ENCODE measurements around the gene STMP1.
"Not testable (repeated sequence)": the region's sequence is repeated elsewhere in the genome, so short reads cannot be mapped to it uniquely, and the experiment has no call there.

The STMP1 gene

GRCh38 chr7:135662373-135663114, at the start of gene STMP1:
Gene STMP1 (plus strand): TSS chr7:135662514.
- peak; percentile 97 for DNase-seq

DNA sequence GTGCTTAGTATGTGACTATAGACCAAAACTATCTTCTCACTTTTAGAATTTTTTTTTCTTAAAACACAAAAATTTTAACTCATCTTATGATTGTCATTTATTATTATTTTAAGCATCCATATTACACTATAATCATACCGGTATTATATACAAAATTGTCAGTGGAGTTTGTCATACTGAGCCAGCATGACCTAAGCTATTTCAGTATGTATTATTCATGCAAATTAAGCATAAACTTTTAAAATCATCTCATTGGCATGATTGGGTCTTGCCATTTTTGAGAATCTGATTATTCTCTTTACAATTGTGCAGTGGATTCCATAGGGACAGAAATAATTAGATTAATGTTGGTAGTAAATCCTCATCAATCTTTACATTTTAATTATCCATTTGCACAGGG, 46.2 kb upstream of the STMP1 start:
- DNase-seq, result no peak

- DNase-seq, result no peak
Observed at GRCh38 chr7:135617781-135618180, 44.5 kb upstream of the STMP1 start.

- no peak for DNase-seq
Observed at GRCh38 chr7:135618510-135618909, 43.8 kb upstream of the STMP1 start.

DNA sequence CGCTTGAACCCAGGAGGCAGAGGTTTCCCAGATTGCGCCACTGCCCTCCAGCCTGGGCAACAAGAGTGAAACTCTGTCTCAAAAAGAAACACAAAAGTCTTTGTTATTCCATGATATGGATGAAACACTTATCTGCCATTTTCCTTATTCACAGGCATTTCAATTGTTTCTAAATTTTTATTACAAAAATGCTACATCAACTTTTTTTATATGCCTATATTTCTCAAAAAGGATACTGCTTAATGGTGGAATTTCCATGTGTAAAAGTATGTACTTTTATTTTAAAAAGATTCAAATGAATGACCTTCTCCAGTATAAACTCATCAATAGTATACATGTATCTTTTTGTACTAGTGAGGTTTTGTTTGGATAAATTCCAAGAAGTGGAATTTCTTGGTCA, 41.9 kb upstream of the STMP1 start:
- DNase-seq, result no peak

DNA sequence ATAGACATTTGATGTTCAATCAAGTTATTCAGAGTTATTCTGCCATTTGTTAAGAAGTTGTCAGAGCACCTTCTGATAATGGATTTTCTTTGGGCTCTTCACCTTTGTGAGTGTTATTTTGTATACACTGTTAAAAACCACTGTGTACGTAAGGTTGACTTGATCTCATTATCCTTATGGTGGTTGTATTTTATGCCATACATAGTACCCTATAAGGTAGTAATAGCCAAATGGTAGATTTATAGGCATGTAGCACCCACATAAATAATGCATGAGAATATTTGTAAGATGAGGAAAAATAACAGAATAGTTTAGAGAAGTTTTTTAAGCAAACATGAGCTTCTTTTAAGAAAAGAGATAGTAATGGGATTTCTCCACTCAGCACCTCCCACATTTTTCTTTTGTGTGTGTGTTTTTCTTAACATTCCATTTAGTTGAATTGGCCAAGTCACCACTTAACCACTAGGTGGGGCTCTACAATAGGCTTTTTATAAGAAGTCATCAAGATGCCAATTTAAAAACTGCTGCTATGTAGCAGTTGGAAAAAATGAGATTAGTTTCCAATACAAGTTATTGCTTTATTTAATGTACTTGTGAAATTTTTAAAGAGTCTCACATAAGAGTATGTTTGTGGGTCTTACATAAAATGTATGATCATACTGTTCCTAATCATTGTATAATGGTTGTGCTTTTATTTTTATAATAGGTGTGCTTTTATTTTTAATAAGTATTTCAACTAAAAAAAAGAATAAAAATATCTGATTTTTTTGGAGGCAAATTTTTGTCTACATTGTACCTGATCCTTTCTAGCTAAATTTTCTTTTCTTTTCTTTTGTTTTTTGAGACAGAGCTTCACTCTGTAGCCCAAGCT, 41.1 kb upstream of the STMP1 start:
- DNase-seq, result peak; percentile 13

- no peak for DNase-seq
Observed at GRCh38 chr7:135634191-135634878, 28.0 kb upstream of the STMP1 start.

DNA sequence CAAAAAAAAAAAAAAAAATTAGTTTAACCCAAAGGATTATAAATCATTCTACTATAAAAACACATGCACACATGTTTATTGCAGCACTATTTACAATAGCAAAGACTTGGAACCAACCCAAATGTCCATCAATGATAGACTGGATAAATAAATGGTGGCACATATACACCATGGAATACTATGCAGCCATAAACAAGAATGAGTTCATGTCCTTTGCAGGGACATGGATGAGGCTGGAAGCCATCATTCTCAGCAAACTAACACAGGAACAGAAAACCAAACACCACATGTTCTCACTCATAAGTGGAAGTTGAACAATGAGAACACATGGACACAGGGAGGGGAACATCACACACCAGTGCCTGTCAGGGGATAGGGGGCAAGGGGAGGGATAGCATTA, 22.6 kb upstream of the STMP1 start:
- not testable (repeated sequence) for DNase-seq

DNA sequence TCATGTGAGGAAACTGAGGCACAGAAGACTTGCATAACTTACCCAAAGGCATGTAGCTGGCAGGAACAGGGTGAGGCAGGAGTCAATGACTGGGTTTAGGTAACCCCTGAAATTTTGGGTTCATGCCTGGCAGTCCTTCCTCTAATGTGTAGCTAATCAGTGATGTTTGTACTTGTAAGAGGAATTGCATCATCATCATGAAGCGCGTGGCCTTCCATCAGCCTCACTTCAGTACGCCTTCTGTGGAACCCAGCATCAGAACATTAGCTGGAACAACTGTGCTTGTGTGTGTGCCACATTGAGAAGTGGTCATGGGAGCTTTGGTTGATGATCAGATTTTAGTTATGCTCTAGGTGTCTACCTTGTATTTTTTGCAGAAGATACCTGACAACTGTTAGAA, 18.2 kb upstream of the STMP1 start:
- no peak for DNase-seq

DNA sequence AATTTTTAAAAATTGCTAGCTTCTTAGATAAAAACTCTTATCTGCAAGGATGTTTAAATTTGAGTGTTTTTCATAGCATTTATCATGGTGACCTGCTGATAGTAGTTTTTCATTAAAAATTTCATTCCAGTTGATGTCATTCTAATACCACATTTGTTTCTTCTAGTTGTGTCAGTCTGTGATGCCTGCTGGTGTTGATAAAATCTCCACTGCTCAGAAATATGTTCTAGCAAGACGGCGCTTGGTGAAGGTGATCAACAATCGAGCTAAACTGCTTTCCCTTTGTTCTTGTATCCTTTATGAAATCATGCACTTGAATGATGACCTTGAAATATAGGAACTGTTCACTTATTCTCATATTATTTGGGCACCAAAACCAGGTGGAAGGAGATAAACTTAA, 17.6 kb upstream of the STMP1 start:
- no peak for DNase-seq

DNA sequence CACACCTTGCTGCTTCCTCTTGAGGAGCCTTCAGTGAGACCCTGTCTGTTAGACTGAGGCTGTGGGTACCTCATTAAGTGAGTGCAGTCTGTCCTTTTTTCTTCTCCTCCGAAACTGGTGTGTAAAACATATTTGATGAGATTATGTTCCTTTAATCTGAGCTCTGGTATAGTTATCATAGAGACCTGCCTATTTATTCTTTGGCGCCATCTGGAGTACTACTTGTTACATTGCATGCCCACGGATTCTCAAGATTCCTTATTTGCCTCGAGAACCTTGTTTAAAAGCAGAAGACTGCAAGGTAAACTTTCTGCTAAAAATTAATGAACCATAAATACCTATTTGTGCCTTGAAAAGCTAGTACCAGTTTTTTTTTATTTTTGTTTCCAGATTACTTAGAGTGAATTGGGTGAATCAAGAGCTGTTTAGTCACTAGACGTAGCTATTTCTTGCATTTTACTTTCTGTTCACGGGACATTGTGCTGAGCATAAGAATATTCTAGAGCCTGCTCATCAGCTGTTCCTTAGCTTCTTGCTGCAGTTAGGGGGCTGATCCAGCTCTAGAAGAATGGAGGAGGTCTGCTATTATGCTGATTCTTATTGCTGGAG, 16.9 kb upstream of the STMP1 start:
- DNase-seq, result no peak

DNA sequence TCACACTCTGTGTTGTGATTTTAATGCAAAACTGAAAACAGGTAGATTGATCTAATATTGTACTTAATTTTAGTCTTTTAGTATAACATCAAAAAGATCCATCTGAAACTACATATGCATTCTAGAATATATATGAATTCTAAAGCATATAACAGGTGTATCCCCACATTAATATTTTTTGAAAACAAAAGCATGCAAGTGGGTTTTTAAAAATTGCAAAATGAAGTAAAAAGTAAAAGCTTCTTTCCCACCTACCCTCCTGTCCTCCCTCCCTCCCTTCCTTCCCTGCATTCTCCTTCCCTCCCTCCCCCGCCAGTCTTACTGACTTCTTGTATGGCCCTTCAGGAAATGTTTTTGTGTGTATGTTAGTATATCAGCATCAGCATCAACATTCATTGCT, 14.6 kb upstream of the STMP1 start:
- DNase-seq, result no peak

GRCh38 chr7:135648235-135648634, 14.1 kb upstream of the STMP1 start:
- no peak for DNase-seq

DNA sequence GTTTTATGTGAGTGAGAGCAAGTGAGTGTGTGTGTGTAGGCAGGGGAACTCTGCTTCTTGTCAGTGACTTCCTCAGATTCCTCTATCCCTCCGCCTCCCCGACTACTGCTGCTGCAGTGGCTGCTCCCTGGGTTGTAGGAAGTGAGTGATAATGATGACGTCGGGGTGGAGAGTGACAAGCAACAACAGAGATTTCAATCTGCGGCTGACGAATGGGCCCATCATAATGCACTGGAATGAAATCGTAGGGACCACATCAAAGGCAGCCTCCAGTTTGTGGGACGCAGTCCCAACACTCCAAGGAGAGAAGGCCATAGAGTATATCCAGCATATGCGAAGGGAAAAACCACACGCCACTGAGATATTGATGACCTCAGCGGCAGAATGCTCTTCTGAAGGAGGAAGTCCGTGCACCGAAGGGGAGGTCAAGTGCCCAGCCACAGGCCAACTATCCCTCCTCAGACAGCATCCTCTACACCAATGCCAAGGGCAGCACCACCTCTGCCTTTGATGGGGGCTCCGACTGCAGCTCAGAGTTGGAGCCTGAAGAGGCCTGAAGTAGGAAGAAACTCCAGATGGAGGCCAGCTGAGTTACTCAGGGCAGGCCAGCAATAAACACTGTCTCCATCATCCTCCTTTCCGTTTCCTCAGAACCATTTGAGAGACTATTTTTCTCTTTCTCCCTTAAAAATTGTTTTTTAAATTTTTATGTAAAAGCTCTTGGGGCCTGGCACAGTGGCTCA, 11.3 kb upstream of the STMP1 start:
- no peak for DNase-seq

DNA sequence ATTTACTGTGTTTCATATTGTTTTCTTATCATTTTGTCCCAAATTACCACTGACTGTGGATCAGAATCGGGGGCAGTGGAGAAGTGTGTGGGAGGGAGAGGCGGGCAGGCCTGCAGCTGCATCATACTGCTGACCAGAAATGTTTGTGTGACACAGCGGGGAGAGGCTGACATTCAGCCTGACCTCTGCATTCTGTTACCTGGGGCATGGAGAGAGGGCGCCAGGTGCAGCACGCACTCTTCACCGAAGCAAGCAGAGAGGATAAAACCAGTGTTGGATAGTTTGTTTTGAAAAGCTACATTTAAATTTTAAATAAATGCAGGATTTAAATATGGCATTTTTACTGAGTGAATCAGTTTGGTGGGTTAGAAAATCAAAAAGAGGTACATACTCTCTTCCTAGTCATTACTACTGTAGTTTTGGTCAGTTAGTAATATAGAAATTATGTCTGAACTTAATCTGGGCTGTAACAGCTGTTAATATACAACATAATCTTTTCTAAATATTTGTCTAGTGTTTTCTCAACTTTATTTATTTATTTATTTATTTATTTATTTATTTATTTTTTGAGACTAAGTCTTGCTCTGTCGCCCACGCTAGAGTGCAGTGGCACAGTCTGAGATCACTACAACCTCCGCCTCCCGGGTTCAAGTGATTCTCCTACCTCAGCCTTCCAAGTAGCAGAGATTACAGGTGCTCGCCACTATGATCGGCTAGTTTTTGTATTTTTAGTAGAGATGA, 8.8 kb upstream of the STMP1 start:
- no peak for DNase-seq

DNA sequence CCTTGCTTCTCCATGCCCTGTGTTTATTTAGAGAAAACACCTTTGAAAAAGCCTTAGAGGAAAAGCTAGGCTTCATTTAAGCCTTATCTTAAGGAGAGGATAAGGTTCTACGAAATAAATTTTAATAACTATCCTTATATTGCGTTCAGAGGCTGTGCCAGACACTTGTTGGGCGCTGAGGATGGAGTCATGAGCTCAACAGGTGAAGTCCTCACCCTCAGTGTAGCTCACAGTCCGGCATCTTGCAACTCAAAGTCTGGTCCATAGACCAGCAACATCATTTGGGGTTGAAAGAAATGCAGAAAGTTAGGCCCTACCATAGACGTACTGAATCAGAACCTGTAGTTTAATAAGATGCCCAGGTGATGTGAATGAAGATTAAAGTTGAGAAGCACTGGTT, 3.8 kb upstream of the STMP1 start:
- no peak for DNase-seq

DNA sequence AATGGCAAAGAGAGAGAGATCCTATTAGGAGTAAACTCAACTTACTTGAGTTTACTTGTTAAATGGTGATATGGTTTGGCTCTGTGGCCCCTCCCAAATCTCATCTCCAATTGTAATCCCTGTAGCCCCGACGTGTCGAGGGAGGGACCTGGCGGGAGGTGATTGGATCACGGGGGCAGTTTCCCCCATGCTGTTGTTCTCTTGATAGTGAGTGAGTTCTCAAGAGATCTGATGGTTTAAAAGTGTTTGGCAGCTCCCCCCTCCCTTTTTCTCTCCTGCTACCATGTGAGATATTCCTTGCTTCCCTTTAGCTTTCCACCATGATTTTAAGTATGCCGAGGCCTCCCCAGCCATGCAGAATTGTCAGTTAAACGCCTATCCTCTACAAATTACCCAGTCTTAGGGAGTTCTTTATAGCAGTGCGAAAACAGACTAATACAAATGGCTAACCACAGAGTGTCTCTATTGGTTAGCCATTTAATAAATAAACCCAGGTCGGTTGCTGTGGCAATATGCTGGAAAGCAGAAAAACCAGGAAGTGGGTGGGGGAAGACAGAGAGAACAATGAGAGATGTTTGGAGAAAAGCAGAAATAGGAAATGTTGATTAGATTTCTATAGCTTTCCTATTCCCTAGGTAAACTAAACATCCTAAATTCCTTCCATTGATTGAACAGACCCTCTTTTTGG, 3.0 kb upstream of the STMP1 start:
- DNase-seq, result no peak

DNA sequence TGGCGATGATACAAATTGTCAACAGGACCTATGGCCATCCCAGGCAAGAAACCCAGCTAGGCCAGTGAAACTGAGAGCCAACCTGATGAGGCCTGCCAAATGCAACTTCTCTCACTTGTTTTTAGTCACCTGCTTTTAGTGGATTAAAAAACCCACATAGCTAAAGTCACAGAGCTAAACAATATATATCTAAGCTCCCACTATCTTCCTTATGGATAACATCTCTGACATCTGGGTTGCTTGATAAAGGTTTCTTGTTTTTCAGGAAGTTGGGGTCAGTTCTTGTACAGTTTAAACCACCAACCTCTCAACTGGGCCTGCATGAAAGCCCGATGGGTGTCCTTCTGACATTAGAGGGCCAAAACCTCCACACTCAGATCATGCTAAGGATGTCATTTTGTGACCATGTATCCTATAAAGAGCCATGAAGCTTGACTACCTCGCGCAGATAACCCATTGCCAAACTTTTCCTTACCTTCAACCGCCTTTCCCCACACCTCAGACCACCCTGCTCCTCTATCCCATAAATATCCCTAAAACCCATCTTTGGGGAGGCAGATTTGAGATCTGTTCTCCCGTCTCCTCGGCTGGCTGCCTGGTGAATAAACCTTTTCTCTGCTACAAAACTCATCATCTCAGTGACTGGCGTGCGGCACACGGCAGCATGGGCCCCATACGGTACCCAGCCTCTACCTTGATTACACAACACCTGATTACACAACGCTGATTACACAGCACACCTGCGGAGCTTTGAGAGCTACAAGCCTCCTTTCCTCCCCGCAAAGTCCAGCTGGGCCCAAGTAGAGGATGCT, 797 bp upstream of the STMP1 start:
- DNase-seq, result no peak

DNA sequence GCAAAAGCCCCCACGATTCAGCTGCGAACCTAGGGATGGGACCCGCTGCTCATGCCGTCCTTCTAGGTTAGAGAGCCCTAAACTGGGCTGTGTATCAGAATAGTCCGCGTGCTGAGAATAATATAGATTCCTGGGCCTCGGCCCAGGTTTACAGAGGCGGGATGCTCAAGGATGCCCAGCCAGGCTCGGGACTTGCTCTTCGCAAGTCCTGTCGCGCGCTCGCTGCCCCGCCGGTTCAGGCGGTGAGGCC, 266 bp upstream of the STMP1 start:
- DNase-seq, result no peak

DNA sequence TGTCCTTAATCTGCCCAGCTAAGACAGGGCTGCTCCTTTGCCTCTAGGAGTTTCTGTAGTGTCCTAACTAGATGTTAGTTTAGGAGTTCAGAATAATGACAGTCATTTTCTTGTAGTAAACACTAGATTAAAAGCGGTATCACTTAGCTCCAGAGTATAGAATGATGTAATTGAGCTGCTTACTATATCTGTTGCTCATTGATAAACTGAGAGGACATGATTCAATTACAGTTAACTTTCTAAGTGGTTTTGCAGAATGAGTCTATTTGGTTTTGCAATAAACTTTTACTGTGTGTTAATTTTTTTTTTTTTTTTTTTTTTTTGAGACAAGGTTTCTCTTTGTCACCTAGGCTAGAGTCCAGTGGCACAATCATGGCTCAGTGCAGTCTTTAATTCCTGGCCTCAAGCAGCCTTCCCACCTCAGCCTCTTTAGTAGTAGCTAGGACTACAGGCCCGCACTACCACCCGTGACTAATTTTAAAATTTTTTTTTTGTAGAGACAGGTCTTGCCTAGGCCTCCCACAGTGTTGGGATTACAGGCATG, 1.8 kb downstream of the STMP1 start:
- no peak for DNase-seq
